Umbilical cord (tissue), 2 donors: ENCODE results near the gene SLC32A1. TPM values are rescaled to one million over a fixed set of nuclear protein-coding genes. Genes with fewer than 3 reads are reported as not detected.

ENCODE experiments used
- DNase-seq: peaks from one replicate; pipeline ENCODE4 v3.0.0-alpha.2; 2015; ENCODE audit warnings: low spot score
- total RNA-seq: library from RNA; depleted of rRNA; stranded (reverse); fragments of >200 nt; gene quantifications from one replicate; pipeline ENCODE4 v1.2.3, GENCODE V29; 2014; ENCODE audit warnings: low replicate concordance; ENCODE audit not compliant: insufficient read depth

SLC32A1 gene
- 6.3 TPM for total RNA-seq

GRCh38 chr20:38723848-38724625 lies at the start of gene SLC32A1:
SLC32A1 (plus strand) TSS chr20:38724486; CDS start chr20:38724725, 239 bp downstream.
- no peak for DNase-seq

- DNase-seq, result no peak
Measured at GRCh38 chr20:38674765-38675133, 49.5 kb upstream of the SLC32A1 start.

- no peak for DNase-seq
Measured at GRCh38 chr20:38676576-38676975, 47.7 kb upstream of the SLC32A1 start.

- peak; percentile 59 for DNase-seq
Measured at GRCh38 chr20:38680500-38681306, 43.6 kb upstream of the SLC32A1 start.

GRCh38 chr20:38685271-38685670 lies 39.0 kb upstream of the SLC32A1 start:
- no peak for DNase-seq

- DNase-seq, result peak; percentile 73
Measured at GRCh38 chr20:38685853-38686473, 38.3 kb upstream of the SLC32A1 start.

- peak; percentile 81 for DNase-seq
Measured at GRCh38 chr20:38692436-38693411, 31.6 kb upstream of the SLC32A1 start.

GRCh38 chr20:38697306-38697705 lies 27.0 kb upstream of the SLC32A1 start:
- no peak for DNase-seq

GRCh38 chr20:38698541-38698940 lies 25.7 kb upstream of the SLC32A1 start:
- no peak for DNase-seq

GRCh38 chr20:38700141-38700540 lies 24.1 kb upstream of the SLC32A1 start:
- no peak for DNase-seq

GRCh38 chr20:38700926-38701325 lies 23.4 kb upstream of the SLC32A1 start:
- no peak for DNase-seq

GRCh38 chr20:38703526-38703925 lies 20.8 kb upstream of the SLC32A1 start:
- no peak for DNase-seq

GRCh38 chr20:38704136-38704535 lies 20.1 kb upstream of the SLC32A1 start:
- DNase-seq, result no peak

- DNase-seq, result no peak
Measured at GRCh38 chr20:38706509-38706908, 17.8 kb upstream of the SLC32A1 start.

GRCh38 chr20:38714308-38714707 lies 10.0 kb upstream of the SLC32A1 start:
- DNase-seq, result no peak

GRCh38 chr20:38715646-38716045 lies 8.6 kb upstream of the SLC32A1 start:
- no peak for DNase-seq

- no peak for DNase-seq
Measured at GRCh38 chr20:38722683-38723016, 1.6 kb upstream of the SLC32A1 start.

GRCh38 chr20:38723017-38723847 lies 1.1 kb upstream of the SLC32A1 start:
- DNase-seq, result no peak

- DNase-seq, result no peak
Measured at GRCh38 chr20:38724626-38725147, 401 bp downstream of the SLC32A1 start.
